Measurements from ENCODE around the gene DCDC2B.

Gene DCDC2B

DNA sequence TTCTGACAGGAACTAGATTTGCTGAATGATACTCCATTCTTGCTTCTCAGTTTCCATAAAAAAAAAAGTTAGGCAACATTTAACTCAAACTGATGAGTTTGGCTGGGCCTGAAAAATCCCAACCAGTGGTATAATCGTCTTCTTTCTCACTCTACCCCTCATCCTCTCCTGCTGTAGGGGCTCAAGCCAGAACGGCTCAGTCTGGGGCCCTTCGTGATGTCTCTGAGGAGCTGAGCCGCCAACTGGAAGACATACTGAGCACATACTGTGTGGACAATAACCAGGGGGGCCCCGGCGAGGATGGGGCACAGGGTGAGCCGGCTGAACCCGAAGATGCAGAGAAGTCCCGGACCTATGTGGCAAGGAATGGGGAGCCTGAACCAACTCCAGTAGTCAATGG lies 27.8 kb upstream of the DCDC2B start:
- Histone ChIP-seq H3K4me3 (ENCODE audit: low read depth in 1 of 2, low read length in 2 of 2) (peak overlapping the region; percentile 92 to 95; a peak in 3 of 4 replicates), H3K36me3 (ENCODE audit: insufficient read depth, low read length) (peaks cover 51% of the 10 kb centered on the region), H3K9ac (ENCODE audit: low read depth, low read length) (peak overlapping the region; percentile 95), H3K79me2 (ENCODE audit: insufficient read depth, low read length) (peaks cover 59% of the 10 kb centered on the region), H3K4me2 (ENCODE audit: insufficient read depth, low read length) (peak overlapping the region; percentile 98), H3K27ac (ENCODE audit: low read length) (peak overlapping the region; percentile 94), H3K9me3 (ENCODE audit: insufficient read depth, low read length, severe bottlenecking) (no peaks in the 10 kb centered on the region), H4K20me1 (ENCODE audit: insufficient read depth, low read length) (peaks cover 24% of the 10 kb centered on the region), H3K27me3 (ENCODE audit: insufficient read depth, low read length, poor library complexity) (no peaks in the 10 kb centered on the region), H2AFZ (ENCODE audit: low read depth, low read length) (no peak overlapping the region), H3K4me1 (ENCODE audit: insufficient read depth, low read length) (peaks cover 62% of the 10 kb centered on the region)
- ATAC-seq (ENCODE audit: insufficient read depth, low read depth), result no peak
- TF ChIP-seq, protein P1, sequence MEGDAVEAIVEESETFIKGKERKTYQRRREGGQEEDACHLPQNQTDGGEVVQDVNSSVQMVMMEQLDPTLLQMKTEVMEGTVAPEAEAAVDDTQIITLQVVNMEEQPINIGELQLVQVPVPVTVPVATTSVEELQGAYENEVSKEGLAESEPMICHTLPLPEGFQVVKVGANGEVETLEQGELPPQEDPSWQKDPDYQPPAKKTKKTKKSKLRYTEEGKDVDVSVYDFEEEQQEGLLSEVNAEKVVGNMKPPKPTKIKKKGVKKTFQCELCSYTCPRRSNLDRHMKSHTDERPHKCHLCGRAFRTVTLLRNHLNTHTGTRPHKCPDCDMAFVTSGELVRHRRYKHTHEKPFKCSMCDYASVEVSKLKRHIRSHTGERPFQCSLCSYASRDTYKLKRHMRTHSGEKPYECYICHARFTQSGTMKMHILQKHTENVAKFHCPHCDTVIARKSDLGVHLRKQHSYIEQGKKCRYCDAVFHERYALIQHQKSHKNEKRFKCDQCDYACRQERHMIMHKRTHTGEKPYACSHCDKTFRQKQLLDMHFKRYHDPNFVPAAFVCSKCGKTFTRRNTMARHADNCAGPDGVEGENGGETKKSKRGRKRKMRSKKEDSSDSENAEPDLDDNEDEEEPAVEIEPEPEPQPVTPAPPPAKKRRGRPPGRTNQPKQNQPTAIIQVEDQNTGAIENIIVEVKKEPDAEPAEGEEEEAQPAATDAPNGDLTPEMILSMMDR (IDR thresholded peaks at IDR 0.05; ENCODE audit: borderline replicate concordance, extremely low read depth, low read length, poor library complexity, severe bottlenecking), result no peak
- TF ChIP-seq EZH2 (IDR thresholded peaks at IDR 0.05; ENCODE audit: borderline replicate concordance, low read depth, low read length, severe bottlenecking), result no peak
- no peak for DNase-seq

DNA sequence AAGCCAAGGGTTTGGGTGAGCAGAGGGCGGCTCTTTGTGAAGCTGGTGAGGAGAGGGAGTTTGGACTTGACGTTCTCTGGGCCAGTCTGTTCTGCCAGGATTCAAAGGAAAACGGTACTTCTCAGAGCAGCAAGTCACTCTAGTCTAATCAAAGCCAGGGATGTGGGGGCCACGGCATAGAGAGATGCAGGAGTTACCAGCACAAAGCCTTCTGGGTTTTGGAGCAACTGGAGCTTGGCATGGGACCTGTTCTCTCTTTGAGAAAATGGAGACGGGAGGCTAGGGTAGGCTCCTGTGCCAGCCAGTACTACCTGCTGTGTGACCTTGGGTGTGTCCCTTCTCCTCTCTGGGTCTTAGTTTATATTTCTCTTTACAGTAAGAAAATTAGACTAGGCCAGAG lies 27.3 kb upstream of the DCDC2B start:
- Histone ChIP-seq H2AFZ (ENCODE audit: low read depth, low read length) (no peak overlapping the region), H3K4me3 (ENCODE audit: low read depth in 1 of 2, low read length in 2 of 2) (peak overlapping the region in 1 of 2 experiments; percentile 92; a peak in 2 of 4 replicates), H3K79me2 (ENCODE audit: insufficient read depth, low read length) (peaks cover 64% of the 10 kb centered on the region), H3K4me1 (ENCODE audit: insufficient read depth, low read length) (peaks cover 66% of the 10 kb centered on the region), H3K9me3 (ENCODE audit: insufficient read depth, low read length, severe bottlenecking) (no peaks in the 10 kb centered on the region), H3K9ac (ENCODE audit: low read depth, low read length) (peak overlapping the region; percentile 95; the same call in 1 of the 2 replicates), H3K27me3 (ENCODE audit: insufficient read depth, low read length, poor library complexity) (no peaks in the 10 kb centered on the region), H4K20me1 (ENCODE audit: insufficient read depth, low read length) (peaks cover 29% of the 10 kb centered on the region), H3K4me2 (ENCODE audit: insufficient read depth, low read length) (peak overlapping the region; percentile 98), H3K36me3 (ENCODE audit: insufficient read depth, low read length) (peaks cover 56% of the 10 kb centered on the region), H3K27ac (ENCODE audit: low read length) (peak overlapping the region; percentile 94)
- TF ChIP-seq EZH2 (IDR thresholded peaks at IDR 0.05; ENCODE audit: borderline replicate concordance, low read depth, low read length, severe bottlenecking), result no peak
- TF ChIP-seq, protein P1 (IDR thresholded peaks at IDR 0.05; ENCODE audit: borderline replicate concordance, extremely low read depth, low read length, poor library complexity, severe bottlenecking), result no peak
- no peak for DNase-seq
- ATAC-seq (ENCODE audit: insufficient read depth, low read depth), result no peak

DNA sequence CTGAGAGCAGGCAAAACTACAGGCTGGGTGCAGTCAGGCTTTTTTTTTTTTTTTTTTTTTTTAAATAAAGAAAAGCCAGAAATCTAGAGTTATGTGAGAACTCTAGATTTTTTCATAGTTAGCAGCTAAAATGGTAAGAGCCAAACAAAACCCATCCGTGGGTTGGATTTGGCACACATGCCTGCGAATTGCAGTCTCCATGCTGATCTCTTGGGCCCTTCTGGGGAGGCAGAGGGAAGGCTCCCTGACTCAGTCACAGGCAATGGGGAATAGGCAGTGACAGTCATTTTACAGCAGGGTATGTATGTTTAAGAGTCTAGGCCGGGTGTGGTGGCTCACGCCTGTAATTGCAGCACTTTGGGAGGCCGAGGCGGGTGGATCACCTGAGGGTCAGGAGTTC lies 26.8 kb upstream of the DCDC2B start:
- ATAC-seq (ENCODE audit: insufficient read depth, low read depth), result no peak
- Histone ChIP-seq H4K20me1 (ENCODE audit: insufficient read depth, low read length) (peaks cover 29% of the 10 kb centered on the region), H3K79me2 (ENCODE audit: insufficient read depth, low read length) (peaks cover 69% of the 10 kb centered on the region), H3K4me2 (ENCODE audit: insufficient read depth, low read length) (peak overlapping the region; percentile 98), H3K9me3 (ENCODE audit: insufficient read depth, low read length, severe bottlenecking) (no peaks in the 10 kb centered on the region), H3K27ac (ENCODE audit: low read length) (no peak overlapping the region), H3K4me1 (ENCODE audit: insufficient read depth, low read length) (peaks cover 69% of the 10 kb centered on the region), H3K4me3 (ENCODE audit: low read depth in 1 of 2, low read length in 2 of 2) (no peak overlapping the region; a peak in 1 of 4 replicates), H2AFZ (ENCODE audit: low read depth, low read length) (no peak overlapping the region), H3K27me3 (ENCODE audit: insufficient read depth, low read length, poor library complexity) (no peaks in the 10 kb centered on the region), H3K9ac (ENCODE audit: low read depth, low read length) (peak overlapping the region; percentile 95; the same call in 1 of the 2 replicates), H3K36me3 (ENCODE audit: insufficient read depth, low read length) (peaks cover 61% of the 10 kb centered on the region)
- no peak for DNase-seq
- TF ChIP-seq EZH2 (IDR thresholded peaks at IDR 0.05; ENCODE audit: borderline replicate concordance, low read depth, low read length, severe bottlenecking), result no peak

DNA sequence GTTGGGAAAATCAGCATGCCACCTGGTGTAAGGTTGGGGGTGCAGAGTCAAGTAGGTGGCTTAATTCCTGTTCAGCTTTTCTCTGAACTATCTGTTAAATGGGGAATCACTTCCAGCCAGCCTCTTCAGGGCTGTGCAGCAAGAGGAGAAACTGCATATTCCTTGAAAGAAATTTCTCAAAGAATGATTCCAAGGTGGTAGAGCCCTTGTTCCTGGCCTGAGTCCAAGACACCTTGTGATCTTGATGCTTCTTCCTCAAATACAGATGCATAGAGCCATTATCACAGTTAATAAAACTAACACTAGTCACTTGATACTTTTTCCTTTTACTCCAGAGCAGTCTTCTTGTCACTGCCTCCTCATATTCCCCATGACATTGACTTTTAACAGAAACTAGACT lies 24.2 kb upstream of the DCDC2B start:
- H3K79me2 ChIP-seq (ENCODE audit: insufficient read depth, low read length), result peaks cover 87% of the 10 kb centered on the region
- no peak for ATAC-seq (ENCODE audit: insufficient read depth, low read depth)
- H3K9ac ChIP-seq (ENCODE audit: low read depth, low read length), result no peak overlapping the region

More for the DNA sequence above, 24.2 kb upstream of the DCDC2B start:
- peaks cover 63% of the 10 kb centered on the region for H3K4me1 ChIP-seq (ENCODE audit: insufficient read depth, low read length)
- peak overlapping the region; percentile 33 for H3K4me2 ChIP-seq (ENCODE audit: insufficient read depth, low read length)
- no peaks in the 10 kb centered on the region for H3K9me3 ChIP-seq (ENCODE audit: insufficient read depth, low read length, severe bottlenecking)
- TF ChIP-seq, protein P1 (IDR thresholded peaks at IDR 0.05; ENCODE audit: borderline replicate concordance, extremely low read depth, low read length, poor library complexity, severe bottlenecking), result no peak
- TF ChIP-seq EZH2 (IDR thresholded peaks at IDR 0.05; ENCODE audit: borderline replicate concordance, low read depth, low read length, severe bottlenecking), result no peak
- no peak for DNase-seq
- H3K36me3 ChIP-seq (ENCODE audit: insufficient read depth, low read length), result peaks cover 87% of the 10 kb centered on the region
- H3K4me3 ChIP-seq (ENCODE audit: low read depth in 1 of 2, low read length in 2 of 2), result no peak overlapping the region
- H2AFZ ChIP-seq (ENCODE audit: low read depth, low read length), result no peak overlapping the region
- H4K20me1 ChIP-seq (ENCODE audit: insufficient read depth, low read length), result peaks cover 39% of the 10 kb centered on the region
- 0 out of 2 replicates have a peak overlapping the region, but pooled peaks have one; percentile 13 for H3K27ac ChIP-seq (ENCODE audit: low read length)
- H3K27me3 ChIP-seq (ENCODE audit: insufficient read depth, low read length, poor library complexity), result no peaks in the 10 kb centered on the region

All from DND-41 (cell line).